Measurements from ENCODE around the gene ELP1. TPM values are rescaled to one million over a fixed set of nuclear protein-coding genes. Genes with fewer than 3 reads are reported as not detected.
A peak's percentile ranks its signal among the peaks of the same experiment; 100 is the strongest.

The ELP1 gene
- total RNA-seq, 4 donors from 2014 or later = 10.0 to 27.2 (median 19.1) TPM

DNA sequence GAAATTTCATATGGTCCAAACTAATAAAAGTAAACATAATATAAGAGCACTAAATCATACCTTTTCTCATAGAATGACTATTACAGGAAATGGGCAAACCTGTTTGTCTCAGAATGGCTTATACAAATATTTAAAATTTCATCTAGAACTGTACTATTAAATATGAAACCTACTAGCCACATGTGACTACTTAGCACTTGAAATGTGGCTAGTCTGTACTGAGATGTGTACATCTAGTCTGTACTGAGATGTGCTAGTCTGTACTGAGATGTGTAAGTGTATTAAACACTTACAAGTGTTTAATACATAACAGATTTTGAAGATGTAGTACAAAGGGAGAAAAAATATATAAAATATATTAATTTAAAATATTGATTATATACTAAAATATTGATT is 22.7 kb upstream of the ELP1 start:
- no peak for DNase-seq (ENCODE audit: low spot score in 2 of 2)
- intact Hi-C loops (cut with DNase I; ENCODE audit: low total_unique reads) = no loop called here
- no peak for TF ChIP-seq POLR2A (IDR thresholded peaks at IDR 0.05)
- no peak for TF ChIP-seq CTCF (IDR thresholded peaks at IDR 0.05)
- H3K4me3 ChIP-seq (ENCODE audit: low read depth, poor library complexity, severe bottlenecking) = no peak overlapping the region

- no peak overlapping the region for H3K4me3 ChIP-seq (ENCODE audit: low read depth, poor library complexity, severe bottlenecking)
- TF ChIP-seq CTCF (IDR thresholded peaks at IDR 0.05) (no peak), POLR2A (IDR thresholded peaks at IDR 0.05) (no peak)
- WGBS, 2 donors = 86 to 90% methylated on average over 4 of the region's 4 CpGs
- intact Hi-C loops (cut with DNase I; ENCODE audit: low total_unique reads) = no loop called here
- no peak for DNase-seq (ENCODE audit: low spot score in 2 of 2)
These were observed 22.2 kb upstream of the ELP1 start for GRCh38 chr9:108956022-108956630.

GRCh38 chr9:108953983-108954574 is 20.2 kb upstream of the ELP1 start:
- no peak for TF ChIP-seq POLR2A (IDR thresholded peaks at IDR 0.05)
- peak in 1 of 3 donors; percentile 23 for TF ChIP-seq CTCF (IDR thresholded peaks at IDR 0.05)
- intact Hi-C loops (cut with DNase I; ENCODE audit: low total_unique reads) = no loop called here
- no peak for DNase-seq (ENCODE audit: low spot score in 2 of 2)
- 0 to 1% methylated on average over 3 of the region's 3 CpGs for WGBS, 2 donors
- no peak overlapping the region for H3K4me3 ChIP-seq (ENCODE audit: low read depth, poor library complexity, severe bottlenecking)

DNA sequence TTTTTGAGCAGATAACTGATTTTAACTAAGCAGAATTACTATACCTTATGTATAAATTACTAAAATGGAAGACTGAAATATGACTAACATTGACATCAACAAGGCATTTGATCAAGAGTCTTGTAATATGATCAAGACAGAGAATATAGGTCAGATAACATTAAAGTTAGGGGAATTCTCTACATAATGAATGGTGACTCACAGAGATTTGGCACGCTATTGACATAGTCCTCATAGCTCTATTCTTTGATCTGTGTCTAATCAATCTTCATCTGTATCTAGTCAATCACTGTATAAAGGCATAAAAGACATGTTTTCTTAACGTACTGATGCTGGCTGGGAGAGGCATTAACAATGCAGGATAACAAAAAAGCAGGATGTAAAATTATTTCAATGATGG is 17.7 kb upstream of the ELP1 start:
- DNase-seq (ENCODE audit: low spot score in 2 of 2) = no peak
- intact Hi-C loops (cut with DNase I; ENCODE audit: low total_unique reads) = no loop called here
- TF ChIP-seq POLR2A (IDR thresholded peaks at IDR 0.05) (no peak), CTCF (IDR thresholded peaks at IDR 0.05) (no peak)
- 45 to 56% methylated on average over 2 of the region's 2 CpGs for whole genome bisulfite sequencing, 2 donors
- H3K4me3 ChIP-seq (ENCODE audit: low read depth, poor library complexity, severe bottlenecking) = no peak overlapping the region

DNA sequence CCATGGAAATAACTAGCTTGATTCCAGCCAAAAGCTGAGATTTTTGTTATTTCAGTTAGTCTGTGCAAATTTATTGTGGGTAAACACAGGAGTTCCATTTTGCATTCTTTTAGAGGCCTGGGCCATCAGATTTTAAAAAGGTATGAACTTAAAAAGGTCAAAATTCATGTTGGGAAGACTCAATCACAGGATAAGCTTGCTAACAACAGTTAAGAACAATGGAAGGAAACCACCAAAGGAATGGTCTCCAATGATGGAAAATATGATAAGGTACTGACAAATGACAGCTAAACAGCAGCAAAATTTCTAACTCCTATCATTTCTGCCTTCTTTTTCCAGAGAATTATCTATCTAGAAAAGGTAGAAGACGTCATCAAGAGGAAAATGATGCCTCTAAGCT is 16.2 kb upstream of the ELP1 start:
- DNase-seq (ENCODE audit: low spot score in 2 of 2) = no peak
- WGBS, 2 donors = 77 to 81% methylated on average over 1 of the region's 1 CpG
- intact Hi-C loops (cut with DNase I; ENCODE audit: low total_unique reads) = no loop called here
- TF ChIP-seq POLR2A (IDR thresholded peaks at IDR 0.05) (no peak), CTCF (IDR thresholded peaks at IDR 0.05) (no peak)
- no peak overlapping the region for H3K4me3 ChIP-seq (ENCODE audit: low read depth, poor library complexity, severe bottlenecking)

DNA sequence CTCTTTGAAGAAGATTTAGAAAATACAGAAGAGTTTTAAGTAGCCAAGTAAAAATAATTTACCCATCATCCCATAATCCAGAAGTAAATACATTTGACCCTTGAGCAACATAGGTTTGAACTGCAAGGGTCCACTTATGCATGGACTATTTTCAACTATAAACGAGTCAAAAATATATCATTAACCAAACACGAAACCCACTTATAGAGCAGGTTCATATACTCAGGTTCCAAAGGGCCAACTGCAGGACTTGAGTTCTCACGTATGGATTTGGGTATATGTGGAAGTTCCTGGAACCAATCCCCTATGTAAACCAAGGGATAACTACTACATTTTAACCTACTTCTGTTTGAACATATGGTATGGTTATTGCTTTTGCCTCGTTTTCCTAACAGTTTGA is 6.1 kb upstream of the ELP1 start:
- no peak overlapping the region for H3K4me3 ChIP-seq (ENCODE audit: low read depth, poor library complexity, severe bottlenecking)
- DNase-seq (ENCODE audit: low spot score in 2 of 2) = no peak
- 90 to 94% methylated on average over 4 of the region's 4 CpGs for WGBS, 2 donors
- intact Hi-C loops (cut with DNase I; ENCODE audit: low total_unique reads) = no loop called here
- TF ChIP-seq CTCF (IDR thresholded peaks at IDR 0.05) (no peak), POLR2A (IDR thresholded peaks at IDR 0.05) (no peak)

All from lower leg skin (tissue), 4 donors.